ENCODE results near the gene AIF1L. TPM values are rescaled to one million over a fixed set of nuclear protein-coding genes. Genes with fewer than 3 reads are reported as not detected.
"Not testable (repeated sequence)": the region's sequence is repeated elsewhere in the genome, so short reads cannot be mapped to it uniquely, and the experiment has no call there.

The AIF1L gene
- total RNA-seq, 1 donor from 2014 or later = 22.2 TPM

GRCh38 chr9:131113655-131114054 is 17.3 kb downstream of the AIF1L start:
- intact Hi-C loops (cut with DNase I) = no loop called here
- DNase-seq (ENCODE audit: missing footprints) (no peak), ATAC-seq (no peak)

- DNase-seq (ENCODE audit: missing footprints) (no peak), ATAC-seq (no peak)
- intact Hi-C loops (cut with DNase I) = no loop called here
These were observed 17.8 kb downstream of the AIF1L start for GRCh38 chr9:131114084-131114535.

- intact Hi-C loops (cut with DNase I); DNase-seq (ENCODE audit: missing footprints); ATAC-seq: not testable (repeated sequence)
These were observed 19.0 kb downstream of the AIF1L start for GRCh38 chr9:131115360-131115742.

- intact Hi-C loops (cut with DNase I) = no loop called here
- peak; percentile 42 for ATAC-seq
These were observed 20.2 kb downstream of the AIF1L start for GRCh38 chr9:131116281-131117120.

GRCh38 chr9:131117121-131117761 is 20.9 kb downstream of the AIF1L start:
- intact Hi-C loops (cut with DNase I) = no loop called here
- peak; percentile 22 for ATAC-seq
- no peak for DNase-seq (ENCODE audit: missing footprints)

More at GRCh38 chr9:131116281-131117120, 20.2 kb downstream of the AIF1L start:
- DNase-seq (ENCODE audit: missing footprints) = no peak

GRCh38 chr9:131117762-131118145 is 21.4 kb downstream of the AIF1L start:
- intact Hi-C loops (cut with DNase I) = no loop called here
- DNase-seq (ENCODE audit: missing footprints) (no peak), ATAC-seq (no peak)

- intact Hi-C loops (cut with DNase I) = no loop called here
- no peak for DNase-seq (ENCODE audit: missing footprints)
- ATAC-seq = no peak
These were observed 23.3 kb downstream of the AIF1L start for GRCh38 chr9:131119600-131119999.

GRCh38 chr9:131120620-131121228 is 24.4 kb downstream of the AIF1L start:
- intact Hi-C loops (cut with DNase I) = no loop called here
- ATAC-seq = no peak
- no peak for DNase-seq (ENCODE audit: missing footprints)

- no peak for ATAC-seq
- intact Hi-C loops (cut with DNase I) = no loop called here
- DNase-seq (ENCODE audit: missing footprints) = no peak
These were observed 25.0 kb downstream of the AIF1L start for GRCh38 chr9:131121346-131121745.

- intact Hi-C loops (cut with DNase I) = no loop called here
- no peak for ATAC-seq
- no peak for DNase-seq (ENCODE audit: missing footprints)
These were observed 25.8 kb downstream of the AIF1L start for GRCh38 chr9:131122158-131122557.

- intact Hi-C loops (cut with DNase I) = loop anchor here (5.0 kb wide), 1 partner anchor 212 kb away; no protein-coding TSS in a partner anchor
- peak; percentile 21 for ATAC-seq
- no peak for DNase-seq (ENCODE audit: missing footprints)
These were observed 28.6 kb downstream of the AIF1L start for GRCh38 chr9:131125038-131125287.

GRCh38 chr9:131125288-131126058 is 29.1 kb downstream of the AIF1L start, which contains the start of gene NUP214:
TSS of gene NUP214 (plus strand) at chr9:131125586. CDS start at chr9:131125705, 119 bp downstream.
- intact Hi-C loops (cut with DNase I) = loop anchor here (2.0 to 5.0 kb wide), 2 partner anchors 69 to 212 kb away; no protein-coding TSS in a partner anchor
- ATAC-seq (peak; percentile 100), DNase-seq (ENCODE audit: missing footprints) (peak; percentile 100)

GRCh38 chr9:131126059-131126426 is 29.7 kb downstream of the AIF1L start:
- DNase-seq (ENCODE audit: missing footprints) (no peak), ATAC-seq (no peak)
- intact Hi-C loops (cut with DNase I) = loop anchor here (2.0 to 5.0 kb wide), 2 partner anchors 69 to 211 kb away; no protein-coding TSS in a partner anchor

GRCh38 chr9:131129183-131129582 is 32.9 kb downstream of the AIF1L start:
- ATAC-seq (no peak), DNase-seq (ENCODE audit: missing footprints) (no peak)
- intact Hi-C loops (cut with DNase I) = loop anchor here (5.0 kb wide), 1 partner anchor 208 kb away; no protein-coding TSS in a partner anchor

- ATAC-seq (no peak), DNase-seq (ENCODE audit: missing footprints) (no peak)
- intact Hi-C loops (cut with DNase I) = no loop called here
These were observed 42.3 kb downstream of the AIF1L start for GRCh38 chr9:131138676-131139075.

- ATAC-seq (no peak), DNase-seq (ENCODE audit: missing footprints) (no peak)
- intact Hi-C loops (cut with DNase I) = no loop called here
These were observed 43.8 kb downstream of the AIF1L start for GRCh38 chr9:131140112-131140511.

GRCh38 chr9:131140550-131140949 is 44.2 kb downstream of the AIF1L start:
- ATAC-seq (no peak), DNase-seq (ENCODE audit: missing footprints) (no peak)
- intact Hi-C loops (cut with DNase I) = no loop called here

- intact Hi-C loops (cut with DNase I) = no loop called here
- no peak for ATAC-seq
- DNase-seq (ENCODE audit: missing footprints) = no peak
These were observed 45.8 kb downstream of the AIF1L start for GRCh38 chr9:131142160-131142559.

GRCh38 chr9:131144201-131144600 is 47.9 kb downstream of the AIF1L start:
- intact Hi-C loops (cut with DNase I) = no loop called here
- DNase-seq (ENCODE audit: missing footprints) = no peak
- ATAC-seq = no peak

All from Right ventricle myocardium inferior (tissue), 1 donor.